Stimulated activated effector memory CD8-positive, alpha-beta T cell treated with anti-CD3 and anti-CD28 coated beads, Interleukin-12 subunit alpha, Interleukin-12 subunit beta, amount 100 ng/mL, for 72 hours (primary cell): ENCODE results near the gene SIK2.
"Not testable (repeated sequence)": the region's sequence is repeated elsewhere in the genome, so short reads cannot be mapped to it uniquely, and the experiment has no call there.

Source experiments
- ATAC-seq: fragments of 150-1000 bp; cut with Tn5 transposase; 2 replicates; pipeline ENCODE4 v1.10.0; 2021
- DNase-seq, 2 donors: peaks; one replicate each; pipeline ENCODE4 v3.0.0; 2021 to 2022; ENCODE audit warnings: low spot score in 2 of 2
- H3K27ac Mint-ChIP-seq: one replicate; pipeline ENCODE4 v1.8.0; 2022; ENCODE audit warnings: mild to moderate bottlenecking, mixed read lengths
- H3K36me3 Mint-ChIP-seq: one replicate; pipeline ENCODE4 v1.8.0; 2022; ENCODE audit warnings: mild to moderate bottlenecking, mixed read lengths
- H3K4me1 Mint-ChIP-seq: one replicate; pipeline ENCODE4 v1.8.0; 2022; ENCODE audit warnings: mixed read lengths
- H3K4me3 Mint-ChIP-seq: one replicate; pipeline ENCODE4 v1.8.0; 2022; ENCODE audit warnings: mild to moderate bottlenecking, mixed read lengths
- H3K9me3 Mint-ChIP-seq: one replicate; pipeline ENCODE4 v1.8.0; 2022; ENCODE audit warnings: mixed read lengths

SIK2 gene

DNA sequence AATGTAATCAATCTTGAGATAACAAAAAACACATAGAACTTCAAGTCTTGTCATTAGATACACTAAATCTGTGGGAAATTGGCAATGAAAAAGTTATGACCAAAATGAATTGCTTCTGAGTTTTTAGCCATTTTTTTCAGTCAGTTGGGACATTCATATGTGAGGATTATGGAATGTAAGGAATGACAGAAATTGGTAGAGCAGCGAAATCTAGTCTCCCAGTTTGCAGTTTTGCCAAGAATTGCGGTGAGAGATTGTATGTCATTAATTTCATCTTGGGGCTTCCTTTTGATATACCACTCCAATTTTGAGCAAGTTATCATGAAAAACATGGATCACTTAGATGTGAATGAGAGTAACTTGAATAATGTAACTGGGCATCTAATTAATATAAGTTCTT lies 49.9 kb downstream of the SIK2 start:
- no peaks in the 10 kb centered on the region for H3K36me3 Mint-ChIP-seq
- no peak overlapping the region for H3K4me3 Mint-ChIP-seq
- DNase-seq (no peak), ATAC-seq (no peak)
- no peaks in the 10 kb centered on the region for H3K9me3 Mint-ChIP-seq
- H3K4me1 Mint-ChIP-seq = no peaks in the 10 kb centered on the region
- H3K27ac Mint-ChIP-seq = no peak overlapping the region

DNA sequence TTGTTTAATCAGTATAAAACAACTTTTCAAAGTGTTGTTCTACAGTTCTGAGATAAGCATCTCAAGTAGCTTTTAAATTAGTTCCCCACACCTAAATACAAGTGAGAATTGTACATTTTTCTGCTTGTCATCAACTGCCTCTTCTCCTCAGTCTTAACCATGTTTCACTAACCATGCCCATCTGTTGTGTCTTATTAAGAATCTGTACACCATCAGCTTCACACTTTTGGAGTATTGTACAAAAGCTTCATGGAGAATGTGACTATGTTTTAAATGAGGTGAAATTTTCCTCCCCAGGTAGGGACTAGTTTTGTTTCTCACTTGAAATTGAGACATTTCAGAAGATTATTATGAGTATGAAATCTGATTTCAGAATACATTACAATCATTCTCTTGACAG lies 52.4 kb downstream of the SIK2 start:
- no peak overlapping the region for H3K4me3 Mint-ChIP-seq
- ATAC-seq (no peak), DNase-seq (no peak)
- no peaks in the 10 kb centered on the region for H3K4me1 Mint-ChIP-seq
- H3K36me3 Mint-ChIP-seq = no peaks in the 10 kb centered on the region
- no peaks in the 10 kb centered on the region for H3K9me3 Mint-ChIP-seq
- no peak overlapping the region for H3K27ac Mint-ChIP-seq

GRCh38 chr11:111655924-111656323 lies 53.7 kb downstream of the SIK2 start:
- no peaks in the 10 kb centered on the region for H3K36me3 Mint-ChIP-seq
- H3K27ac Mint-ChIP-seq = no peak overlapping the region
- no peaks in the 10 kb centered on the region for H3K9me3 Mint-ChIP-seq
- H3K4me3 Mint-ChIP-seq = no peak overlapping the region
- no peak for DNase-seq
- no peak for ATAC-seq
- no peaks in the 10 kb centered on the region for H3K4me1 Mint-ChIP-seq

- not testable (repeated sequence) for H3K4me1 Mint-ChIP-seq, H3K27ac Mint-ChIP-seq, ATAC-seq, H3K4me3 Mint-ChIP-seq, H3K9me3 Mint-ChIP-seq, DNase-seq, H3K36me3 Mint-ChIP-seq
Measured at GRCh38 chr11:111657905-111658304, 55.7 kb downstream of the SIK2 start.

GRCh38 chr11:111658493-111658892 lies 56.2 kb downstream of the SIK2 start:
- H3K4me1 Mint-ChIP-seq = peaks cover 13% of the 10 kb centered on the region
- ATAC-seq, H3K4me3 Mint-ChIP-seq, H3K9me3 Mint-ChIP-seq, H3K36me3 Mint-ChIP-seq, DNase-seq, H3K27ac Mint-ChIP-seq: not testable (repeated sequence)

DNA sequence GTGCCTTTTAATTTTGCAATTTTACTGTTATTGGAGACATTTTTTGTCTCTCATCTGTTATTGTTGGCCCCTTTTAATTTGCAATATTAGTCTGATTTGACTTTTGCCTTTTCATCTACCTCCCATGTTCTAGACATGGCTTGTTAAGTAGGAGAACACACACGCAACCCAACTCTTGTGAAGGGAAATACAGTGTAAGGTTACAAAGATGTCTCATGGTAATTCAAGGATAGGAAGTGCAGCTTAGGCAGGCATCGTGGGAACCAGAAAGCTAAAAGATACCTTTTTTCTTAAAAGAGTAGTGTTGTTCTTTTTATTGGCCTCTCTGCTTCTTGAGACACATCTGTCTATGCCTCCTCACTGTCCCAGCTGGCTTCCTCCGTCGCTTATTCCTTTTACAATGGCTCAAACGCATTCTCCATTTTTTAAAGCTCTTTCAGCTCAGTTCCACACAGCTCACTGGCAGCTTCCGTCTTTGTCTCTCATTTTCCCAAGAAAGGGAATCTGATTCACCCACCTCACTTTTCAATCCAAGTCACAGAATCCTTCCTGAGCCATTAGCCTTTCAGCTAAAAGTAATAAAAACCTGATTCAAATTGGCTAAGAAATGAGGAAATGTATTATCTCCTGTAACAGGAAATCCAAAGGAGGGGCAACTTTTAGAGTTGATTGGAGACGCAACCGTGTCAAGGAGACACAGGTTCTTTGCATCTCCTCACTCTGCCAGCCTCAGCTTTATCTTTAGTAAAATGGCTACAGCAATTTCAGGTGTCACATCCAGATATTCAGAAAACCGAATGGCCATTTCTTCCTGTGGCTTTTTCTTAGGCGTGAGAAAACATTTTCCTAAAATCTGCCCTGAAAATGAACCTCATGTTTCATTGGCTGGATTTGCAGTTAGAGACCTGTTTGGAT lies 57.2 kb downstream of the SIK2 start:
- Mint-ChIP-seq H3K4me3 (no peak overlapping the region), H3K9me3 (no peaks in the 10 kb centered on the region), H3K4me1 (peaks cover 16% of the 10 kb centered on the region), H3K27ac (no peak overlapping the region), H3K36me3 (peaks cover 6% of the 10 kb centered on the region)
- ATAC-seq = no peak
- DNase-seq = no peak

DNA sequence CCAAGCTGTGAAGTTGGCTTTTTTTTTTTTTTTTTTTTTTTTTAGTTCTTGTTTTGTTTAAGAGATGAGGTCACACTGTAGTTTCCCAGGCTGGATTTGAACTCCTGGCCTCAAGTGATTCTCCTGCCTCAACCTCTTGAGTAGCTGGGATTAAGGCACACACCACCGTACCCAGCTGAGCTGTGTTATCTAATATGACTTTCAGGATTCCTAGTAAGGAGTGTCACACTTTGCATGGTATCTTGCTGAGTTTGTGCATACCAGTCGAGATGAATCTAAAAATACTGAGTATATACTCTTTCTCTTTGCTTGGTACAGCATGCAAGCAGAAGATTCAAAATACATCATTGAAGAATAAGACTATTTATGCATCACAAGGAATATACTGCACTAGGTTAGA lies 58.6 kb downstream of the SIK2 start:
- DNase-seq (no peak), ATAC-seq (no peak)
- no peak overlapping the region for H3K27ac Mint-ChIP-seq
- peaks cover 16% of the 10 kb centered on the region for H3K4me1 Mint-ChIP-seq
- peaks cover 6% of the 10 kb centered on the region for H3K36me3 Mint-ChIP-seq
- no peaks in the 10 kb centered on the region for H3K9me3 Mint-ChIP-seq
- no peak overlapping the region for H3K4me3 Mint-ChIP-seq

DNA sequence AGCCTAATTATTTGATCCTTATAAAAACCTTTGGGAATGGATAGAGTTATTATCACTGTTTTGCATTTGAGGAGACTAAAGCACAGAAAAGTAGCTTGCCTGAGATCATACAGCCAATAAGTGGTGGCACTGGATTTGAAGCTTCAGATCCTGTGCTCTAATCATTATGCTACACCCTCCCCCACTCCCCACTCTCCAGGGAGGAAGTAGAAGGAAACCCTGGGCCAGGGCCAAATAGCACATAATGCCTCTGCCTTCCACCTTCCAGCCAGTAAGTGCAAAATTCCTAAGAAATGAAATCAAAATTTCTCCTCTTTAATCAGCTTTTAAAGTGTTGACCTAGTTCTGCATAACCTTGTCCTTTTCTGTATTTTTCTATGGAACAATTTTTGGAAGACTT lies 61.6 kb downstream of the SIK2 start:
- Mint-ChIP-seq H3K9me3 (no peaks in the 10 kb centered on the region), H3K27ac (no peak overlapping the region), H3K4me1 (peaks cover 16% of the 10 kb centered on the region), H3K4me3 (no peak overlapping the region), H3K36me3 (peaks cover 6% of the 10 kb centered on the region)
- DNase-seq (no peak), ATAC-seq (no peak)

- Mint-ChIP-seq H3K9me3 (no peaks in the 10 kb centered on the region), H3K4me1 (peaks cover 16% of the 10 kb centered on the region), H3K27ac (no peak overlapping the region), H3K4me3 (no peak overlapping the region), H3K36me3 (peaks cover 6% of the 10 kb centered on the region)
- no peak for DNase-seq
- no peak for ATAC-seq
Measured at GRCh38 chr11:111665777-111666176, 63.5 kb downstream of the SIK2 start.

GRCh38 chr11:111668980-111669379 lies 66.7 kb downstream of the SIK2 start:
- Mint-ChIP-seq H3K4me3 (no peak overlapping the region), H3K4me1 (peaks cover 10% of the 10 kb centered on the region), H3K36me3 (peaks cover 5% of the 10 kb centered on the region), H3K9me3 (no peaks in the 10 kb centered on the region), H3K27ac (no peak overlapping the region)
- ATAC-seq = peak; percentile 51
- DNase-seq = no peak

- peaks cover 10% of the 10 kb centered on the region for H3K36me3 Mint-ChIP-seq
- no peaks in the 10 kb centered on the region for H3K9me3 Mint-ChIP-seq
- DNase-seq (no peak), ATAC-seq (no peak)
- peaks cover 10% of the 10 kb centered on the region for H3K4me1 Mint-ChIP-seq
- H3K27ac Mint-ChIP-seq = no peak overlapping the region
- no peak overlapping the region for H3K4me3 Mint-ChIP-seq
Measured at GRCh38 chr11:111671383-111671782, 69.1 kb downstream of the SIK2 start.

GRCh38 chr11:111672949-111673348 lies 70.7 kb downstream of the SIK2 start:
- Mint-ChIP-seq H3K4me1 (peaks cover 10% of the 10 kb centered on the region), H3K27ac (no peak overlapping the region), H3K4me3 (no peak overlapping the region), H3K36me3 (peaks cover 10% of the 10 kb centered on the region), H3K9me3 (no peaks in the 10 kb centered on the region)
- DNase-seq = no peak
- ATAC-seq = peak; percentile 67

- ATAC-seq = no peak
- no peak for DNase-seq
- Mint-ChIP-seq H3K4me3 (no peak overlapping the region), H3K9me3 (no peaks in the 10 kb centered on the region), H3K27ac (no peak overlapping the region), H3K4me1 (peaks cover 10% of the 10 kb centered on the region), H3K36me3 (peaks cover 10% of the 10 kb centered on the region)
Measured at GRCh38 chr11:111674941-111675340, 72.7 kb downstream of the SIK2 start.

DNA sequence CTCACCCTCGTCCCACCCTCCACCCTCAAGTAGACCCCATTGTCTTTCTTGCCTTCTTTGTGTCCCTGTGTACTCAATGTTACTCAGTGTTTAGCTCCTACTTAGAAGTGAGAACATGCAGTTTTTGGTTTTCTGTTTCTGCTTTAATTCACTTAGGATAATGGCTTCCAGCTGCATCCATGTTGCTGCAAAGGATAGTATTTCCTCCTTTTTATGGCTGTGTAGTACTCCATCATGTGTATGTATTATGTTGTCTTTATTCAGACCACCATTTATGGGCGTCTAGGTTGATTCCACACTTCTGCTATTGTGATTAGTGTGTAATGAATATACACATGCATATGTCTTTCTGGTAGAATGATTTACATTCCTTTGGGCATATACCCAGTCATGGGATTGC lies 73.6 kb downstream of the SIK2 start:
- H3K27ac Mint-ChIP-seq = no peak overlapping the region
- ATAC-seq (no peak), DNase-seq (no peak)
- peaks cover 10% of the 10 kb centered on the region for H3K4me1 Mint-ChIP-seq
- peaks cover 10% of the 10 kb centered on the region for H3K36me3 Mint-ChIP-seq
- H3K4me3 Mint-ChIP-seq = no peak overlapping the region
- no peaks in the 10 kb centered on the region for H3K9me3 Mint-ChIP-seq

- Mint-ChIP-seq H3K36me3 (peaks cover 5% of the 10 kb centered on the region), H3K4me1 (peaks cover 3% of the 10 kb centered on the region), H3K27ac (no peak overlapping the region), H3K9me3 (no peaks in the 10 kb centered on the region), H3K4me3 (no peak overlapping the region)
- ATAC-seq = no peak
- DNase-seq = no peak
Measured at GRCh38 chr11:111676878-111677585, 74.8 kb downstream of the SIK2 start.
